GM12891 (cell line): ENCODE results near the gene TNFRSF11A.

Experiments used
- DNase-seq: peaks from one replicate; pipeline ENCODE4 v3.0.0; 2011; ENCODE audit warnings: low spot score; ENCODE audit not compliant: insufficient read length
- FAIRE-seq: peaks from 2 replicates; lab custom pipeline; 2011; peaks lifted over from hg19 to GRCh38; lab: Jason Lieb, UNC
- PAX5 ChIP-seq: IDR thresholded peaks from 2 replicates; pipeline ENCODE4 v1.6.1; 2011; ENCODE audit warnings: low read length, moderate library complexity, mild to moderate bottlenecking; ENCODE audit not compliant: insufficient read depth, severe bottlenecking
- POLR2A ChIP-seq: IDR thresholded peaks from 2 replicates; pipeline ENCODE4 v1.6.1; 2011; ENCODE audit warnings: low read depth, low read length, control low read depth
- POLR2AphosphoS5 ChIP-seq: IDR thresholded peaks from 2 replicates; pipeline ENCODE4 v1.6.1; 2011; ENCODE audit warnings: low read depth, low read length, control low read depth
- POU2F2 ChIP-seq: IDR thresholded peaks from 2 replicates; pipeline ENCODE4 v1.6.1; 2011; ENCODE audit warnings: low read depth, mild to moderate bottlenecking, control low read depth, low read length, moderate library complexity
- SPI1 ChIP-seq: IDR thresholded peaks from 2 replicates; pipeline ENCODE4 v1.6.1; 2011; ENCODE audit warnings: low read depth, low read length, control low read depth
- TAF1 ChIP-seq: IDR thresholded peaks from 2 replicates; pipeline ENCODE4 v1.6.1; 2011; ENCODE audit warnings: low read depth, low read length, control low read depth

The TNFRSF11A gene

GRCh38 chr18:62420513-62421209 lies 95.6 kb downstream of the TNFRSF11A start:
- TF ChIP-seq POU2F2 (no peak), POLR2A (no peak), PAX5 (no peak), SPI1 (no peak), TAF1 (no peak), POLR2AphosphoS5 (no peak)
- DNase-seq = peak; percentile 33
- peak; percentile 82 for FAIRE-seq

GRCh38 chr18:62425465-62426190 lies 100.5 kb downstream of the TNFRSF11A start:
- peak; percentile 55 for FAIRE-seq
- TF ChIP-seq PAX5 = no peak
- no peak for TF ChIP-seq SPI1
- no peak for TF ChIP-seq POU2F2
- no peak for TF ChIP-seq TAF1
- TF ChIP-seq POLR2A = no peak
- no peak for TF ChIP-seq POLR2AphosphoS5

GRCh38 chr18:62426191-62426488 lies 101.0 kb downstream of the TNFRSF11A start:
- no peak for TF ChIP-seq PAX5
- DNase-seq (no peak), FAIRE-seq (no peak)

More at GRCh38 chr18:62425465-62426190, 100.5 kb downstream of the TNFRSF11A start:
- DNase-seq = no peak

GRCh38 chr18:62432176-62432575 lies 107.1 kb downstream of the TNFRSF11A start:
- TF ChIP-seq PAX5 (no peak), POU2F2 (no peak), POLR2AphosphoS5 (no peak), SPI1 (no peak), POLR2A (no peak), TAF1 (no peak)
- FAIRE-seq (no peak), DNase-seq (no peak)

GRCh38 chr18:62434798-62435197 lies 109.7 kb downstream of the TNFRSF11A start:
- FAIRE-seq = no peak
- no peak for DNase-seq
- TF ChIP-seq POLR2A = no peak
- no peak for TF ChIP-seq PAX5
- TF ChIP-seq TAF1 = no peak
- TF ChIP-seq SPI1 = no peak
- no peak for TF ChIP-seq POU2F2
- no peak for TF ChIP-seq POLR2AphosphoS5

- peak; percentile 5 for FAIRE-seq
- TF ChIP-seq PAX5 (no peak), TAF1 (no peak), SPI1 (no peak), POLR2AphosphoS5 (no peak), POLR2A (no peak), POU2F2 (no peak)
- DNase-seq = no peak
Observed at GRCh38 chr18:62435435-62436031, 110.4 kb downstream of the TNFRSF11A start.

- no peak for TF ChIP-seq PAX5
- no peak for TF ChIP-seq SPI1
- TF ChIP-seq POLR2A = no peak
- no peak for TF ChIP-seq POU2F2
- TF ChIP-seq TAF1 = no peak
- TF ChIP-seq POLR2AphosphoS5 = no peak
- no peak for DNase-seq
Observed at GRCh38 chr18:62436636-62437234, 111.6 kb downstream of the TNFRSF11A start.

GRCh38 chr18:62437235-62438017 lies 112.3 kb downstream of the TNFRSF11A start:
- TF ChIP-seq POLR2A (no peak), SPI1 (no peak), POLR2AphosphoS5 (no peak)
- FAIRE-seq (no peak), DNase-seq (no peak)

More at GRCh38 chr18:62436636-62437234, 111.6 kb downstream of the TNFRSF11A start:
- no peak for FAIRE-seq

- DNase-seq (no peak), FAIRE-seq (no peak)
- TF ChIP-seq POLR2AphosphoS5 (no peak), PAX5 (no peak), POU2F2 (no peak)
Observed at GRCh38 chr18:62438018-62438329, 112.9 kb downstream of the TNFRSF11A start.
